A549 (cell line): ENCODE data around the gene AKAP6. TPM values are rescaled to one million over a fixed set of nuclear protein-coding genes. Genes with fewer than 3 reads are reported as not detected.
"Not testable (repeated sequence)": the region's sequence is repeated elsewhere in the genome, so short reads cannot be mapped to it uniquely, and the experiment has no call there.

ENCODE experiments used
- ATAC-seq, 2 experiments: fragments of 200-7000 bp in 1 of 2; fragments of >200 bp in 1 of 2; cut with Nextera tagmentation in 1 of 2; cut with Tn5 transposase in 1 of 2; 3 replicates each; pipeline versions ENCODE4 v1.8.0 to v1.9.1; 2018 to 2020; ENCODE audit warnings: mild to moderate bottlenecking in 1 of 2, moderate library complexity in 1 of 2
- CTCF ChIA-PET: fragments of 300-600 bp; sonication (Branson Sonifier 250); formaldehyde crosslinking; extraction: SDS; loops from one replicate; lab custom pipeline; 2021; ENCODE audit warnings: antibody characterized with exemption, inconsistent platforms; lab: Yijun Ruan, JAX
- POLR2A ChIA-PET: fragments of 350-600 bp; formaldehyde crosslinking; extraction: SDS; loops from one replicate; lab custom pipeline; 2021; ENCODE audit warnings: antibody characterized with exemption, inconsistent platforms; lab: Yijun Ruan, JAX
- DNase-seq, 2 experiments: peaks; one replicate each; pipeline versions ENCODE4 v3.0.0 to v3.0.0-alpha.2; 2011 to 2016; ENCODE audit warnings: low read depth in 1 of 2, low spot score in 1 of 2
- FAIRE-seq: peaks from 2 replicates; lab custom pipeline; 2011; peaks lifted over from hg19 to GRCh38; lab: Jason Lieb, UNC
- H3K27ac ChIP-seq, 2 experiments: fragments of >200 bp; sonication (Bioruptor Twin); formaldehyde crosslinking; 3 replicates each; pipeline ENCODE4 v1.5.1; 2016 to 2017
- H3K4me1 ChIP-seq: fragments of >200 bp; sonication (Bioruptor Twin); formaldehyde crosslinking; 3 replicates; pipeline ENCODE4 v1.6.1; 2016
- H3K4me2 ChIP-seq: fragments of >200 bp; sonication (Bioruptor Twin); formaldehyde crosslinking; 3 replicates; pipeline ENCODE4 v1.6.1; 2016
- H3K4me3 ChIP-seq: fragments of >200 bp; sonication (Bioruptor Twin); formaldehyde crosslinking; 3 replicates; pipeline ENCODE4 v1.5.1; 2016
- H3K9me3 ChIP-seq: fragments of >200 bp; sonication (Bioruptor Twin); formaldehyde crosslinking; 3 replicates; pipeline ENCODE4 v1.6.1; 2016
- BHLHE40 ChIP-seq: IDR thresholded peaks from 2 replicates; pipeline ENCODE4 v1.6.1; 2012; ENCODE audit warnings: low read depth, low read length, inconsistent platforms
- CBX2 ChIP-seq: fragments of 200-600 bp; sonication (generic); IDR thresholded peaks from 2 replicates; pipeline ENCODE4 v1.6.1; 2016; ENCODE audit warnings: low read depth, mild to moderate bottlenecking, borderline replicate concordance
- CHD2 ChIP-seq: fragments of 150-350 bp; IDR thresholded peaks from 2 replicates; pipeline ENCODE4 v1.6.1; 2014; ENCODE audit warnings: low read length; ENCODE audit not compliant: partially characterized antibody
- EP300 ChIP-seq, 2 experiments: fragments of >200 bp; sonication (Bioruptor Twin); formaldehyde crosslinking; IDR thresholded peaks; 2 replicates in 1 of 2; 3 replicates in 1 of 2; pipeline ENCODE4 v1.6.1; 2016 to 2017
- HDAC2 ChIP-seq: fragments of 200-600 bp; sonication (generic); IDR thresholded peaks from 2 replicates; pipeline ENCODE4 v1.6.1; 2016
- HOXB5 ChIP-seq: fragments of 250-450 bp; sonication (Bioruptor Pico); IDR thresholded peaks from 2 replicates; pipeline ENCODE4 v1.5.0; 2020; ENCODE audit warnings: mild to moderate bottlenecking, moderate library complexity
- JUNB ChIP-seq: fragments of >200 bp; sonication (Bioruptor Twin); formaldehyde crosslinking; IDR thresholded peaks from 2 replicates; pipeline ENCODE4 v1.6.1; 2016
- KDM1A ChIP-seq: fragments of 200-600 bp; sonication (generic); IDR thresholded peaks from 2 replicates; pipeline ENCODE4 v1.6.1; 2016; ENCODE audit warnings: low read depth, mild to moderate bottlenecking
- KDM5A ChIP-seq: fragments of 200-600 bp; sonication (generic); IDR thresholded peaks from 2 replicates; pipeline ENCODE4 v1.6.1; 2016; ENCODE audit warnings: antibody characterized with exemption, mild to moderate bottlenecking
- MAZ ChIP-seq: fragments of 150-350 bp; IDR thresholded peaks from 2 replicates; pipeline ENCODE4 v1.6.1; 2014; ENCODE audit warnings: antibody characterized with exemption, low read depth, low read length, borderline replicate concordance
- MYC ChIP-seq: IDR thresholded peaks from 2 replicates; pipeline ENCODE4 v1.6.1; 2012; ENCODE audit warnings: mild to moderate bottlenecking, inconsistent platforms, low read length, improper control_type of control experiment, borderline replicate concordance
- NPAS2 ChIP-seq: fragments of 250-450 bp; sonication (Bioruptor Pico); IDR thresholded peaks from 2 replicates; pipeline ENCODE4 v1.8.0; 2022; ENCODE audit warnings: mild to moderate bottlenecking, moderate library complexity, borderline replicate concordance
- NR3C1 ChIP-seq: fragments of >200 bp; sonication (Bioruptor Twin); formaldehyde crosslinking; IDR thresholded peaks from 3 replicates; pipeline ENCODE4 v1.6.1; 2017
- PHF8 ChIP-seq: fragments of 200-600 bp; sonication (generic); IDR thresholded peaks from 2 replicates; pipeline ENCODE4 v1.6.1; 2016; ENCODE audit warnings: low read depth, mild to moderate bottlenecking, antibody characterized with exemption, moderate library complexity, borderline replicate concordance
- POLR2AphosphoS2 ChIP-seq: conservative IDR thresholded peaks from 2 replicates; pipeline ENCODE4 v1.6.1; 2012; ENCODE audit warnings: low read length, improper control_type of control experiment, inconsistent platforms
- RARB ChIP-seq: fragments of 250-450 bp; sonication (Bioruptor Pico); IDR thresholded peaks from 2 replicates; pipeline ENCODE4 v1.8.0; 2021; ENCODE audit warnings: mild to moderate bottlenecking, moderate library complexity
- RFX5 ChIP-seq: fragments of 450-650 bp; IDR thresholded peaks from 2 replicates; pipeline ENCODE4 v1.7.1; 2014; ENCODE audit warnings: antibody characterized with exemption, mild to moderate bottlenecking, moderate library complexity
- SMC3 ChIP-seq: fragments of >200 bp; sonication (Bioruptor Twin); formaldehyde crosslinking; IDR thresholded peaks from 3 replicates; pipeline ENCODE4 v1.6.1; 2018; ENCODE audit warnings: inconsistent platforms
- ZC3H11A ChIP-seq: fragments of 450-650 bp; IDR thresholded peaks from 2 replicates; pipeline ENCODE4 v1.6.1; 2014; ENCODE audit warnings: antibody characterized with exemption, mild to moderate bottlenecking
- WGBS: methylation state at CpG from one replicate; pipeline ENCODE4 v1.1.6; 2017; ENCODE audit errors: missing lambda C conversion rate; 5-methylcytosine and 5-hydroxymethylcytosine counted together
- polyA plus RNA-seq, 4 experiments: library from polyadenylated mRNA; depleted of rRNA in 3 of 4; stranded (reverse); fragments of >200 nt; fragmentation: RNase III in 1 of 4; extraction: RNeasy Plus Mini Kit Qiagen cat#74134 plus additional on column Dnase treatment in 1 of 4; gene quantifications; 2 replicates in 3 of 4; 3 replicates in 1 of 4; pipeline ENCODE4 v1.2.3, GENCODE V29; 2011 to 2017
- TF ChIP-seq, protein P1 (sequence below): fragments of 450-650 bp; IDR thresholded peaks from 2 replicates; pipeline ENCODE4 v1.6.1; 2014; ENCODE audit warnings: antibody characterized with exemption
- TF ChIP-seq, protein P2 (sequence below): IDR thresholded peaks from 2 replicates; pipeline ENCODE4 v1.6.1; 2012

AKAP6 gene
- polyA plus RNA-seq, 2 of the 4 experiments (the other 2 are of a cell fraction), result 0.27 to 1.9 TPM

DNA sequence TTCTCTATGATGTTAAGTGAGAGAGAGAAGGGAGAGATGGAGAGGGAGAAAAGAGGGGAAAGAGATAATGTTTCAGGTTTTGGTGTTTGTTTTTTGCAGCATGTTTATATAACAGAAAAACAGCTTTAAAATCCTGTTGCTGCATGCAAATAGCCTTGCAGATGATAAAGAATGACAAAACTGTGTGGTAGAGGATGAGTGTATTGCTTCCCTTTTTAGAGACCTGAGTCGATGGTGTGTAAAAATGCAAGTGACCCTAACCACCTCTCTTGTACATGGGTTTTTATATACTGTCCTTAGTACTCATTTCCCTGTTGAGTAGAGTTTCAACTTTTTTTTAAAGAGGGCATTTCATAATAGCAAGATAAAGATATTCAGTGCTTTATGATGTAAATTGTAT lies 249.1 kb downstream of the AKAP6 start:
- TF ChIP-seq KDM5A, result no peak
- no peak for TF ChIP-seq CHD2
- TF ChIP-seq, protein P1, sequence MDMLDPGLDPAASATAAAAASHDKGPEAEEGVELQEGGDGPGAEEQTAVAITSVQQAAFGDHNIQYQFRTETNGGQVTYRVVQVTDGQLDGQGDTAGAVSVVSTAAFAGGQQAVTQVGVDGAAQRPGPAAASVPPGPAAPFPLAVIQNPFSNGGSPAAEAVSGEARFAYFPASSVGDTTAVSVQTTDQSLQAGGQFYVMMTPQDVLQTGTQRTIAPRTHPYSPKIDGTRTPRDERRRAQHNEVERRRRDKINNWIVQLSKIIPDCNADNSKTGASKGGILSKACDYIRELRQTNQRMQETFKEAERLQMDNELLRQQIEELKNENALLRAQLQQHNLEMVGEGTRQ, result no peak
- TF ChIP-seq MAZ, result no peak
- no peak for TF ChIP-seq SMC3
- TF ChIP-seq MYC, result no peak
- no peak for TF ChIP-seq RARB
- no peak for TF ChIP-seq CBX2
- no peak for TF ChIP-seq EP300 (IDR thresholded peaks at IDR 0.05)
- FAIRE-seq, result no peak
- CTCF ChIA-PET, result interaction anchor here (0.6 to 1.5 kb wide), 2 partner anchors 1215 to 1745 kb away, joined by 3 to 5 read pairs; no protein-coding TSS in a partner anchor
- Histone ChIP-seq H3K4me3 (no peak overlapping the region), H3K9me3 (no peaks in the 10 kb centered on the region), H3K4me1 (no peaks in the 10 kb centered on the region), H3K4me2 (no peak overlapping the region), H3K27ac (no peak overlapping the region)
- ATAC-seq, result no peak
- POLR2A ChIA-PET, result no interaction called here
- 10% methylated on average over 1 of the region's 1 CpG for WGBS
- no peak for DNase-seq

DNA sequence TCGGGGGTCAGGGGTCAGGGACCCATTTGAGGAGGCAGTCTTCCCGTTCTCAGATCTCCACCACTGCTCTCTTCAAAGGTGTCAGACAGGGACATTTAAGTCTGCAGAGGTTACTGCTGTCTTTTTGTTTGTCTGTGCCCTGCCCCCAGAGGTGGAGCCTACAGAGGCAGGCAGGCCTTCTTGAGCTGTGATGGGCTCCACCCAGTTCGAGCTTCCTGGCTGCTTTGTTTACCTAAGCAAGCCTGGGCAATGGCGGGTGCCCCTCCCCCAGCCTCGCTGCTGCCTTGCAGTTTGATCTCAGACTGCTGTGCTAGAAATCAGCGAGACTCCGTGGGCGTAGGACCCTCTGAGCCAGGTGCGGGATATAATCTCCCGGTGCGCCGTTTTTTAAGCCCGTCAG lies 254.3 kb downstream of the AKAP6 start:
- POLR2A ChIA-PET, H3K4me1 ChIP-seq, H3K4me3 ChIP-seq, DNase-seq, H3K27ac ChIP-seq, CTCF ChIA-PET, H3K4me2 ChIP-seq, H3K9me3 ChIP-seq, ATAC-seq, FAIRE-seq: not testable (repeated sequence)
- WGBS, result 60% methylated on average over 10 of the region's 13 CpGs

DNA sequence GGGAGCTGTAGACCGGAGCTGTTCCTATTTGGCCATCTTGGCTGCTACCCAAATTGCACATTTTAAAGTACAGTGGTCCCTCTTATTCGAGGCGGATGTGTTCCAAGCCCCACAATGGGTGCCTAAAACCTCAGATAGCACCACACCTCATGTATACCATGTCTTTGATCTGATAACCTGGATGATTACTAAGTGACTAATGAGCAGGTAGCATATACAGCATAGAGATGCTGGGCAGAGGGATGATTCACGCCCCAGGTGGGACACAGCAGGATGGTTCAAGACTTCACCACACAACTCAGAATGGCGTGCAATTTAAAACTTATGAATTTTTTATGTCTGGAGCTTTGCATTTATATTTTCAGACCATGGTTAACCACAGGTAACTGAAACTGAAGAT lies 255.0 kb downstream of the AKAP6 start:
- ATAC-seq (no peak), FAIRE-seq (no peak), DNase-seq (no peak)
- ChIA-PET CTCF (interaction anchor here (1.2 kb wide), 1 partner anchor 1209 kb away, joined by 6 read pairs; no protein-coding TSS in a partner anchor), POLR2A (no interaction called here)
- Histone ChIP-seq H3K4me1 (no peaks in the 10 kb centered on the region), H3K4me3 (no peak overlapping the region), H3K4me2 (no peak overlapping the region), H3K27ac (no peak overlapping the region), H3K9me3 (no peaks in the 10 kb centered on the region; the same call in 2 of the 3 replicates)
- WGBS, result 63% methylated on average over 5 of the region's 5 CpGs
- TF ChIP-seq ZC3H11A (no peak), BHLHE40 (no peak), SMC3 (no peak), KDM1A (no peak), HDAC2 (no peak), PHF8 (no peak)
- TF ChIP-seq, protein P2, sequence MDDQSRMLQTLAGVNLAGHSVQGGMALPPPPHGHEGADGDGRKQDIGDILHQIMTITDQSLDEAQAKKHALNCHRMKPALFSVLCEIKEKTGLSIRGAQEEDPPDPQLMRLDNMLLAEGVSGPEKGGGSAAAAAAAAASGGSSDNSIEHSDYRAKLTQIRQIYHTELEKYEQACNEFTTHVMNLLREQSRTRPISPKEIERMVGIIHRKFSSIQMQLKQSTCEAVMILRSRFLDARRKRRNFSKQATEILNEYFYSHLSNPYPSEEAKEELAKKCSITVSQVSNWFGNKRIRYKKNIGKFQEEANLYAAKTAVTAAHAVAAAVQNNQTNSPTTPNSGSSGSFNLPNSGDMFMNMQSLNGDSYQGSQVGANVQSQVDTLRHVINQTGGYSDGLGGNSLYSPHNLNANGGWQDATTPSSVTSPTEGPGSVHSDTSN, result no peak

DNA sequence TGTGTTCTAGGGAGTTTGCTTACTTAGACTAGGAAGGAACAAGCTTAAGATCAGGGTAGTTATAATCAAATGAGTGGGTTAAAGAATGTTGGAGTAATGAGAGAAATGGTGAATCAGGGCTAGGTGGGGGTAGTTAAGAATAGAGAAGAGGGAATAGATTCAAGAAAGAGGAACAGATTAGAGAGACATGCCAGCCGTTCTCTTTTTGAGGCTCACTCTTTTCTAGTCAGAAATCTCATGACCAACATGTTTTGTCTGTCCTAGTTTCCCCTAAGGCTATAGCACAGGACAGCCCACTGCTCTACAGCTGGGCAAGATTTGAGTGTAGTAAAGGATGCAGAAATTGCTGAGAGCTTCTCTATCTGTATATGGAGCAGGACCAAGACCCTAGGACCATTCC lies 258.4 kb downstream of the AKAP6 start:
- CTCF ChIA-PET, result interaction anchor here (1.2 to 2.1 kb wide), 3 partner anchors 11 to 1205 kb away, joined by 3 to 7 read pairs (median 3); no protein-coding TSS in a partner anchor
- H3K4me1 ChIP-seq, result no peaks in the 10 kb centered on the region
- DNase-seq, result no peak
- POLR2A ChIA-PET, result no interaction called here
- FAIRE-seq, result no peak
- TF ChIP-seq, protein P1, result no peak
- TF ChIP-seq JUNB (no peak), POLR2AphosphoS2 (no peak), HOXB5 (CRISPR knock-in tag) (no peak), NPAS2 (CRISPR knock-in tag) (no peak), NR3C1 (no peak), RFX5 (no peak)
- no peak overlapping the region for H3K4me3 ChIP-seq
- no peak overlapping the region for H3K27ac ChIP-seq
- no peak overlapping the region for H3K4me2 ChIP-seq
- 0% methylated on average over 1 of the region's 1 CpG for WGBS
- ATAC-seq, result no peak
- no peaks in the 10 kb centered on the region; the same call in 2 of the 3 replicates for H3K9me3 ChIP-seq
